NOMO-1 treated with DMSO at 0.1 percent for 48 hours (cell line): ENCODE results near the gene MRRF.

ENCODE experiments used
- DNase-seq: peaks from one replicate; lab custom pipeline; 2025; ENCODE audit not compliant: unreplicated experiment; lab: John Stamatoyannopoulos, UW

MRRF gene, protein sequence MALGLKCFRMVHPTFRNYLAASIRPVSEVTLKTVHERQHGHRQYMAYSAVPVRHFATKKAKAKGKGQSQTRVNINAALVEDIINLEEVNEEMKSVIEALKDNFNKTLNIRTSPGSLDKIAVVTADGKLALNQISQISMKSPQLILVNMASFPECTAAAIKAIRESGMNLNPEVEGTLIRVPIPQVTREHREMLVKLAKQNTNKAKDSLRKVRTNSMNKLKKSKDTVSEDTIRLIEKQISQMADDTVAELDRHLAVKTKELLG

DNA sequence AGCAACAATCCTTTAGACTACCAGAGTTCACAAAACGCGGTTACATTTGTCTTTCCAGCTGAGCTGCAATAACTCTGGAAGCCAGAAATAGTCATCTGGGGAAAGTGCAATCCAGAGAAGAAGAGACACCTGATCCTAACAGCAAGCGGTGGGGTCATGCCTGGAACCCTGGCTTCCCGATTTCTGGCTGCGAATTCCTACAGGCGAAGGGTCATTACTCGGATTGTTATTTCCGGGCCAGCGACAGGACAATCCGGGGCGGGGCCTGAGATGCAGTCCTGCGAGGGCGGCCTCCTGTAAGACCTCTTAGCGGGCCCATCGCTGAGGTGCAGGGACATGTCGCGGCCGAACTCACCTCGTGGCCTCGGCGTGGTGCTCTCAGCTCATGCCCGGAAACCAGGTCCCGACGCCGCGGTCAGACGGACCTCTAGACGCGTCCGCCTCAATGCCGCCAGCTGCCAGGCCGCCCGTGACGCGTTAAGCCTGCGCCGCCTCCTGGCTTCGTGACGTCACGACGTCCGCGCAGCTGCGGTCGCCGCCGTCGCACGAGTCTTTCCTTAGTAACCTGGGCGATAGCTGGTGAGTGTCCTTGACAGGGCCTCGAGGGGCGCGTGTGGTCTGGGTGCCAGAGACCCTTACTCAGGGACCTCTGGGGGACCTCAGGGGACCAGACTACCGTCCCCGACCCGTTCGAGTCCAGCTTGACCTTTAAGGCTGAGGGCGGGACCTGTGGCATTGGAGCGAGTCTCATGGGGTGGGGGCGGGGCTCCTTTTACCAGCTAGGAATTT is at the start of gene MRRF, which contains the start of gene RBM18:
TSS of gene MRRF (plus strand) at position 523 of the 789 bp plus-strand sequence. CDS start 6,010 bp downstream, outside the sequence.
TSS of gene RBM18 (minus strand) at position 481 of the 789 bp plus-strand sequence. CDS start 3,348 bp downstream, outside the sequence.
- DNase-seq: peak; percentile 81

DNA sequence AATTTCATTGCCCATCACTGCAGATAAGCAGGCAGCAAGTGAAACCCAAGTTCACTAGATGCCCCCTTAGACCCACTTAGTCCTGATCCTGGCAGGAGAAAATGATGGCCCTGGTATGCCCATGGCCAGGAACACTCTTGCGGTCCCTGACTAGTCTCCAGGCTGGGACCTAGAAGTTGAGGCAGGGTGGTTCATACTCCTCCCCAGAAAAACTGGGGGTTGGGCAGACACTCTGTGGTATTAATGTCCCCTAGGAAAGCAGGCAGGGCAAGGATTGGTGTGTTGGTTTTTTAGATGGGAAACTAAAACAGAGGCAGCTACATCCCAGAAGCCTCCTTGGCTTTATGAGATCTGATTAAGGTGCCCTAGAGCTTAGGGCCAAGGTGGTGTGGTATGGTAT is 49.0 kb upstream of the MRRF start:
- DNase-seq: no peak

DNA sequence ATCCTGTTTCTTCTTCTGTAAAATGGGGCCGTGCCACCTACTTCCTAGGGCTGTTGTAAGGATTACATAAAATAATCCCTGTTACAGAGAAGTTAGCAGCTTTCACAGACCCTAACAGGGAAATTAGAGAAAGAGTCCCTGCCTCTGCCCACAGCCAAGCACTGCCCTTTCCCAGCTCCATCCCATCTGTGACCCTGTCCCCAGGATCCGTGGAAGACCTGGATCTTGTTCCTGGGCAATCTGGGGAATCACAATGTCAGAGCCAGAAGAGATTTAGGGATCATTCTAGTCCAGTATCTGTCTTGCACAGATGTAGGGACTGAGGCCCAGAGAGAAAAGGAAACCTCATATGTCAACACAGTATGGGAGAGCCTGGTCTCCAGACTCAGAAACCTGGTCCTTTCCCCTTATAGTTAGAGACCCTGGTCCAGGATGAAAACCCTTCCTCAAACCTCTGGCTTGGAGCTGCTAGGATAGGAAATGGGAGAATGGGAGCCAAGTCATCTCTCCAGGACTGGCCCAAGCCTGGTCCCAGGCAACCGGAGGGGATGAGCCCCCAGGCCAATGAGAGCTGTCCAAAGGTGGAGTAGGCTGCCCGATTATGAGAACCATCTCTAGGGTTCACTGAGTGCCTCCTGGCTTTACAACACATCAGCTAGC is 48.4 kb upstream of the MRRF start:
- no peak for DNase-seq

DNA sequence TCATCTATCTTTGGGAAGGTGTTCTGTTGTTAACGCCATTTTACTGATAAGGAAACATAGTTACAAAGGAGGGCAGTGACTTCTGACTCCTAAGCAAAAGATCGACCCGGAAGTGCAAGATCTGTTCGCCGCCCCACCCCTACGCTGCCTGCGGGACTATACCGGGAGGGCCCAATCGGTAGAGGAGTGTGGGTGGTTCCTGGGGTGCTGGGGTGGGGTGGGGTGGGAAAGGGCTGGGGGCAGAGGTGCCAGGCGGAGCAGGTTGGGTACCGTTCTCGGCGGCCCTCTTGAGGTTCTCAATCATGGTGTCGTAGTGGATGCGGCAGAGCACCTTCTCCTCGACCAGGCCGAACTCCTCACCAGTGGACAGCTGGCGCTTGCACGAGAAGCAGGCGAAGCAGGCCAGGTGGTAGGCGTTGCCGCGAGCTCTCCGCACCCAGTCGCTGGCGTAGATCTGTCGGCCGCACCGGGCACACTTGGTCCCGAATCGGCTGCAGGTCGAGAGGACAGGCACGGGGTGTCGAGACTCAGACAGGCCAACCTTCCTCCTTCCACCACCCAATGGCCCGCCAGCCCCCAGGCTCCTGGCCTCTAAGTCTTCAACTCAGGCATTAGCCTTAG is 47.8 kb upstream of the MRRF start:
- DNase-seq: no peak

DNA sequence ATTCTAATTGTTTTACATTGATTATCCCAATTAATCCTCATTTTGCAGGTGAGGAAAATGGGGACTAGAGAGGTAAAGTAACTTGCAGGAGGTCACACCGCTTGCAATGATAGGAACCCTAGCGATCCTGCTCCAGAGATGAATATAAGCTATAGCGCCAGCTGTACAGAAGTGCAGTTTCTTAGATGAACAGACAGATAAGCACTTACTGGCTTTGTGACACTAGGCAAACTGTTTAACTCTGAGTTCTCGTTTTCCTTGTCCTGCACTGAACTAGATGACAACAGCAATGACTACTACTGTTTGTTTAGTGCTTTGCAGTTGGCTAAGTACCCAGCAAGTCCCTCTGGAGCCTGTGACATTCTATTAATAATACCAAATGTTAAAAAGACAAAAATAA is 47.0 kb upstream of the MRRF start:
- no peak for DNase-seq

DNA sequence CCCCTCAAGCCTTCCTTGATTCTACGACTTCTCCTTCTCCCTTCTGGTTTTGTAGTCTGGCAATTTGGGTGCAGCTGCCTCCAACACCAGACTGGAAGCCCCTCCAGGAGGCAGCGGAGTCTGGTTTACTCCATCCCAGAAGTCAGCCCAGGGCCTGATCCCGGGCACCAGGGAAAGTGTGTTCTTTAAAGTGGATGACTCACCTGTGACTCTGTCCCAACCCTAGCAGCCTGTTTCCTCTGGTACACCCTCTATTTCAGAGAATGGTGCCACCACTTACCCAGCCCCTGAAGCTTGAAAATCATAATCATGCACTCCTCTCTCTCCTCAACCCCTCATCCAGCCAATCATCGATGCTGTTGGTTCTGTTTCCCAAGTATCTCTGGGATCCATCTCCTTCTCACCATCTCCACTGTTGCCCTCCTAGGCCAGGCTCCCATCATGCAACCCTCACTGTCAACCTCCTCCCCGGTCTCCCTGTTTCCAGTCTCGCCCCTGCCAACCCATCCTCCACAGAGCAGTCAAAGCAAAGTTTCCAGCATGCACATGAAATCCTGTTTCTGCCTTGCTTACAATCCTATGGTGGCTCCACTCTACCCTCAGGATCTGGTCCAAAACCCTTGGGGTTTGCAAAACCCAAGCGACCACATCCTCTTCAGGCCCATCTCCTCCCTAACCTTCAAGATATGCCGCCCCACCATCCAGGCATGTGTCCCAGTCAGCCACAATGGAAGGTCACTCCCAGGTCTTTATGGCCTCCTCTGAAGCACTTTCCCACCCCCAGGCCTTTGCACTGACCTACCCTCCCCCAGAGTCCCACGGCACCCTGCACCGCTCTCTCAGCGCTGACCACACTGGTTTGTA is 46.4 kb upstream of the MRRF start:
- DNase-seq: no peak

DNA sequence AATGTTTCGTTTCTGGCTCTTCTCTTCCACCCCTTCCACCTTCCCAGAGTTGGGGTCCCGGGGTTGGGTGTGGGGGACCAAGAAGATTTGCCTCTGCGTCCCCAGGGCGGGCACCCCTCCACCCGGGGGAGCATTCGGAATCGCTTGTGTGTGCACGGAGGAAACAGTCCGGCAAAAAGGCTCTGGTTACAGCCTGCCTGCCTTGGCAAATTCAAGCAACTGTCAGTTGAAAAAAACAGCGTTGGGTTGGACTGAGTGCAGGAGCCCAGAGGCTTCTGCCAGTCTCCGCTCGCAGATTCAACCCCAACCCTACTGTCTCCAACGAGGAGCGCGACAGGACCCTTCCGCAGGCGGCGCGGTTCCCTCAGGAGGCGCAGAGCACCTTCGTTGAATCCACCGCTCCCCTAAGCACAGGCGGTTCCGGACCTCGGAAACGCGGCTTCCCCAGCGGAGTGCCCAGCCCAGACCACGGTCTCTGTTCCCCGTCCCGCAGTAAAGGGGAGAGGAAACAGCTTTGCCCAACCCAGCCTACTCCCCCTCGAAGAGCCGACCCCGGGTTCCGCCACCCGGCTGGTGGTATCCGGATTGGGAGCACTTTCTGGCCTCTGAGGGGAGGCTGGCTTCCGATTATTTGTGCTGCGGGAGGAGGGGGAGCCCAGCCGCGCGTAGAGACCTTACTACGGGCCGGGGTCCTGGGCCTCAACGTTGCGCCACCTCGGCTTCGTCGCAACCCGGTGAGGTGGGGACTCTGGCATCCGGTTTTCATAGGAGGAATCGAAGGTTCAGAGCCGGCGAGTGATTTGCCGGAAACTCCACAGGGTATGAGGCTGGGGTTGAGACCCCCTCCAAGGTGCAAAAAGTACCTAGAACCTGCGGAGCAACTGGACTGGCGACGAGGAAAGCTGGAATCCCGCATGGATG is 45.5 kb upstream of the MRRF start:
- DNase-seq: no peak

DNA sequence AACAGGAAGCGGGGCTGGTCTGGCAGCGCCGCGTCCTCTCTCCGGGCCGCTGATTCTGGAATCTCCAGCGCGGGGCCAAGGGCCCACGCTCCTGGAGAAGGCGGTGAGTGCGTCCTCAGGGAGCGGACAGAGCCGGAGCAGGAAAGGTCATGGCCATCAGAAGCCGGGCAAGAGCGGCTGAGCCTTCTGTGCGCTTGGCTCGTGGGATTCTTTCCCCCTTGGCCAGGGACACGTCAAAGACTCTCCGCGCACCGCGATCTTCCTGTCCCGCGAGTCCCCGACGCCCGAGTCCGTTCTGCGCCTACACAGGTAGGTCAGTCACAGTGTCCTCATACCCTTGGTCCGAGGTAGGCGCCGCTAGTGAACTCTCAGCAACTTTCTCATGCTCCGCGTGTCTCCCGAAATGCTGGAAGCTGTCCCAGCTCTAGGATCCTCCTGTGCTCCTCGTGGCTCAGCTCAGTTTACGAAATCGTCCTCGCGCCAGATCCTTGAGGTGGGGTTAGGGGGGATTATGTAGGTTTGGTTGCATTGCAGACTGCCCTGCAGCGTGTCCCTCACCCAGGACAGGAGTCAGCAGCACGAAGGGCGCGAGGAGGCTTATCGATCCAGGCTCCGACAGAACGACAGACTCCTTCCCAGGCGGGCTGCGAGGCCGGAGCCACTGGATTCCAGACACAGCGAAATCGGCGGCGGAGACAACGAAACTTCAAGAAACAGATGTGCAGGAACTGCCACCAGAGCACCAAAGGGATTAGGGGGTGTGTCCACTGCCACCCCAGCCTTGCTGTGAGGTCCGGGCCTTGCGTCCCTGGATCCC is 44.6 kb upstream of the MRRF start:
- DNase-seq: no peak

DNA sequence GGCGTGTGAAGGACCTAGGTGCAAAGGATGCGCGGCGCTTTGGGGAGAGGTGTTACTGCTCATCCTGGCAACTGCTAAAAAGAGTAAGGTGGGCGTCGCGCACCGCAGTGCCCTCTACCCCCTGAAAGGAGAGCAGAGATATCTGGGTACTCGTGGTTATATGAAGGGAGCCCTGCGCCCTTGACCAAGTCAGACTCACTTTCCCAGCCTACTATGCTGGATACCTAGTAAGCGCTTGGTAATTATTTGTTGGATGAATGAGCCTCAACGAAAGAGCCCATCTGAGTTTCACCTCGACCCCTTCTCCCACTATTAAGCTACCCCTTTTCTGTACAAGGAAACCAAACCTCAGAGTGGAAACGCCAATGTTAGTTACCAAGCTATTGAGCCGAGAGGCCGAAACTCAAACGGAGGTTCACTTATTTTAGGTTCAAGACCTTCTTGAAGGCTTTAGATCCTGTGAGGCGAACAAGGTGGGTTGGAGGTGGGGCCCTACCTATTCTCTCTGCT is 44.0 kb upstream of the MRRF start:
- DNase-seq: no peak

DNA sequence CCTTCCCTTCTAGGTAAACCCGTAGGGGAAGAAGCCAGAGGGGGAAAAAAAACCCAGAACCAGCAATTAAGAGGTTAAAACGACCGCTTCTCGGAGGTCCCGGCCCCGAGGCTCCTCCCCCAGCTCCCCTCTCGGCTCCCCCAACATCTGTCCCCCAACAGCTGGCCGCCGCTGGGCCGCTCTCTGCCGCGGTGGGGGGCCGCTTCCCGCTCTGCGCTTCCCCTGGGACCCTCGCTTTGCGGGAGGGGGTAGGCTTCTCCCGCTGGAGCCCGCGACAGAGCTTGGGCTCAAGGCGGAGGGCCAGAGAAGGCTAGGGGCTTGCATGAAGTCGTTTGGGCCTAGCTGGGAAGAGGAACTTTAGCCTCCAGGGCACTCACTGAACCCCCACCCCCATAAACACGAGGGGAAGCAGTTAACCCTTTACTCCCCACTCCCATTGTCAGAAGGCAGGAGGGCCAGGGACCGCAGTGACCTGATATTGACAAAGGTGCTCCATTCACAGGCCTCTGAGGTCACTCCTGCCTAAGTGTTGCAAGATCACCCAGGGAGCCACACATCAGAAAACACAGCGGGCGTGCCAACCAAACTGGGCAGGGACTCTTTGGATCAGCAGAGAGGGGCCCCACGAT is 43.4 kb upstream of the MRRF start:
- no peak for DNase-seq

DNA sequence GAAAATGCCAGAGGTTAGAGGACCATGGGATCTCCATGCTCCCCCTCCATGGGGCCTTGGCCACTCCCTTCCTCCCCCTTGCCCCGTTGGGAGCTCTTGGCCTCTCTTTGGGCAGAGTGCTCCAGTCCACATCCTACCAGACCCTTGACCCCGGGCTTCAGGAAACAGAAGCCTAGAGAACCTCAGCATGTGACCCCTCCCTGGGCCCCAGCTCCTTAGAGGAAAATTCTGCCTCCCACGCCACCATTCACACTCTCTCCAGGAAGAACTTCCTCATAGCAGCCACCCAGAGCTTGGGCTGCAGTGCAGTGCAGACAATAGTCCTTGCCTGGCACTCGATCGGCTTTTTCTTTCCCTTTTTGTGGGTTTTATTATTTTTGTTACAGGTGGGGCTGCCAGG is 41.9 kb upstream of the MRRF start:
- DNase-seq: no peak

DNA sequence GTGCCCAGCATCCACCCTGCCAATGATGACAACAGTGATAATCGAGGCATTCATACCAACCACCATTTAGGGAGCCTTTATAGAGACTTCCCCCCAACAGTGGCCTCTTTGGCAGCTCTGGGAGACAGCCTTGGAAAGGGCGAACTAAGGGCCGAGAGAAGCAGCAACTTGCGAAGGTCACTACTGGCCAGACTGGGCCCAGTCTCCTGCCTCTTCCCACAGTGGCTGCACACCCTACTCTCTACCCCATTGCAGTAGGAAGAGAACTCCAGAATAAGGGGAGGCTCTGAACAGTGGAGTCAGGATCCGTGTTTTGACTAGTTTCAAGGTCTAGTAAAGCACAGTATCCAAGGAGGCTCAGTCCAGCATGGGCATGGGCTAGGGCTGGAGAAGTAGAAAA is 41.2 kb upstream of the MRRF start:
- DNase-seq: no peak

DNA sequence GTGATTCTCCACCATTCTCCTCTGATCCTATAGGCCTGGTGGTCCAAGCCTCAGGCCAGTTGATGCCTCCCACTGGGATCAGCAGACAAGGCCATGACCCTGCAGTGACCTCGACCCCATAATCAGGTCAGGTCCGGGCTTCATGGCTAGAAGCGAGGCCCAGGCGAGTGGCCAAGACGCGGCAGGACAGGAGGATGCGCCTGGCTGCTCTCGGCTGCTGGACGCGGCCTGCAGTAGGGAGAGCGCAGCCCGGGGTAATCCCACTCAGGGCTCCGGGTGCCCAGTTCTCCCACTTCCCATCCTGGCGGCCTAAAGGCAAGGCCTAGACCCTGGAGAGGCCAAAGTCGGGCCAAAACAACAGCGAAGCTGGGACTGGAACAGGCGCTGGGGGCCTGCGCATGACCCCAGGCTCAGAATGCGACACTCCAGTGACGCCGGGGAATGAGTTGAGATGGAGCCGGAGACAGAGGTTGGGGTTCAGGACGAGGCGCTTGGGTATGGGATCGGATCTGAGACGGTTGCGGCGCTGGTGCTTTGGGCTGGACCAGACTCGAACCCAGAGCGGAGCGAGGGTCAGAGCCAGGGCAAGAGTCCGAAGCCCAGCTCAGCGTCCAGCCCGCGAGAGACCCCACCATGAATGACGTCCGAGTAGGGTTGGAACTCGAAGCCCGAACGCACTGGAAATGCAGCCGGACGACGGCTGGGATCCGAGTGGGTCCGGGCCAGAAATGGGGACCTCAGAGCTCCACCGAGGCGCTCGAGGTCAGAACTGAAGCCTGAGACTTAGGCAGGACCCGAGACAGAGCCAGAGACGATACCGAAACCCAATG is 39.2 kb upstream of the MRRF start:
- DNase-seq: no peak

DNA sequence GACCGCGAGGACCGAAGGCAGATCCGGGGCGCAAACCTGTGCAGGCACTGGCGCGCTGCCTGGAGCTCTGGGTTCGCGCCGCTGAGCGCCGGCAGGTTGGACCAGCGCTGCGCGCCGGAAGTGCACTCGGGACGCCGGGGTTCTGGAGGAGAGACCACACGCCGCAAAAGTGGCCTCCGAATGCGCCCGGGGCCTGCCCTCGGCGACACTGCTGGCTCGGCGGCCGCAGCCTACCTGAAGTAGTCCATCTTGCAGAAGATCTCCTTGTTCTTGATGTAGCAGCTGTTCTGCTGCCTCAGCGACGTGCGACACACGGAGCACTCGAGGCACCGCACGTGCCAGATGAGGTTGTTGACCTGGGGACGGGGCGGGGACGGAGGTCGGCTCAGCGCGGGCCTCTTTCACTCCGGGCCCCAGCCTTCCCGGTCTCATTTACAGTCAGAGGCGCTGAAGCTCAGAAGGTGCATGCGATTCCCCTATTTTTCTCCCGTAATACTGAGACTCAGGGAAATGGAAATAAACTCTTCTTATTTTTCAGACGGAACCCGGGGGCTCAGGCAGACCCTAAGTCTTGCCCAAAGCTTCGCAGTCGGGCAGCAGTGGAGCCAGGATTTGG is 38.4 kb upstream of the MRRF start:
- DNase-seq: no peak

DNA sequence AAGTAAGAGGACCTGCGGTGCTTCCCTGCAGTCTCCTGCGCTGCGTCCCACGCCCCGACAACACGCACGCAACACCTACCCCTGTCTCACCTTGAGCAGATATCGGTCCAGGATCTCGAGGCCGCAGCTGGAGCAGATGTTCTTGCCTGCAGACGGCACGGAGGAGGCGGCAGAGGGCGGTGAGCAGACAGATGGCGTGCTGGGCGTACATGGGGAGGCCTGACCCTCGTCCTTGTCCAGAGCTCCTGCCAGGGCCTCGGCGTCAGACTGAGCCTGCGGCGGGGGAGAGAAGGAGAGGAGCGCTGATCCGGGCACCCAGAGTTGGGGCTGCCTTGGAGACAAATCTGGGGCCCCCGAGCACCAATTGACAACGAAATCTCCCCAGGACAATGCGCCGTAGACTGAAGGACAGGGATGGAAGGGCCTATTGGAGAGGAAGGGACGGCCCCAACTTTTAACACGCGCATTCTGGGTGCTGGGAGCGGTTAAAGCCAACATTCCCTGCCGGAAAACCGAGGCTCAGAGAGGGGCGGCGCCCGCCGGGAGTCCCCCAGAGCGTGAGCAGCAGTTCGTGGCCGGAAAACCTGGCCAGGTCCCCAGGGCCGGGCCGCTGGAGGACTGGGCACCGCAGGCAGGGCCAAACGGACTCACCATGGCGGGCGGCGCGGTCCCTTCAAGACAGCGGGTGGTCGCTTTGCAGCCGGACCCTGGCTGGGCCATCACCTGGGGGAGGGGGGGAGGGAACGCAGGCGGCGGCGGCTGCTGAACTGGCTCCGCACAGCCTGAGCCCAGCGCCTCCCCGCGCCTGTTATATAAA is 37.7 kb upstream of the MRRF start:
- no peak for DNase-seq

DNA sequence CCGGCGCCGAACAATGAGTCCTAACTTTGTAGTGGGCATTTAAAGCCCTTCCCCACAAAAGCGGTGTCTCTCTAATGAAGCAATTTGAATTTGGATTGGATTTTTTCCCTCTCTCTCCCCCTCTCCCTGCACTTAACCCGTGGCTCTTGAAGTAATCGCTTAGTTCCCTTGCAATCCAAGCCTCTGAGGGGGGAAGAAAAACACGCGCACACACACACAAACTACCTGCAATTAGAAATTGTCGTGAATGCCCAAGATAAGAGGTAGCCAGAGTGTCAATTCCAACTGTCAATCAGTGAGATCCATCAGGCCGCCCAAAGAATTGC is 37.1 kb upstream of the MRRF start:
- DNase-seq: no peak
